SW 1271 (cell line): Measurements from ENCODE around the gene MYMX.

ENCODE experiments used
- DNase-seq, 2 experiments: peaks; one replicate each; lab custom pipeline; 2025; lab: John Stamatoyannopoulos, UW

MYMX gene

GRCh38 chr6:44250718-44251123 is 34.0 kb downstream of the MYMX start:
- no peak for DNase-seq

- DNase-seq: no peak
Observed at GRCh38 chr6:44251576-44252524, 35.1 kb downstream of the MYMX start.

- DNase-seq: peak; percentile 26 to 50
Observed at GRCh38 chr6:44253307-44254101, 36.8 kb downstream of the MYMX start.

- DNase-seq: no peak
Observed at GRCh38 chr6:44254191-44255104, 37.7 kb downstream of the MYMX start.

GRCh38 chr6:44255105-44255808 is 38.5 kb downstream of the MYMX start:
- DNase-seq: no peak

GRCh38 chr6:44255871-44256774 is 39.4 kb downstream of the MYMX start:
- no peak for DNase-seq

GRCh38 chr6:44256775-44257024 is 40.0 kb downstream of the MYMX start:
- no peak for DNase-seq

GRCh38 chr6:44257025-44257752 is 40.5 kb downstream of the MYMX start, which contains the start of gene SLC35B2:
TSS of gene SLC35B2 (minus strand) at chr6:44257528. CDS start at chr6:44257410, 118 bp downstream.
- DNase-seq: peak; percentile 51 to 82

- DNase-seq: no peak
Observed at GRCh38 chr6:44257753-44258324, 41.1 kb downstream of the MYMX start.

GRCh38 chr6:44258325-44258863 is 41.7 kb downstream of the MYMX start:
- DNase-seq: no peak

GRCh38 chr6:44258921-44259320 is 42.2 kb downstream of the MYMX start:
- DNase-seq: no peak

GRCh38 chr6:44260011-44260410 is 43.3 kb downstream of the MYMX start:
- DNase-seq: no peak

GRCh38 chr6:44260451-44261297 is 43.9 kb downstream of the MYMX start:
- no peak for DNase-seq

GRCh38 chr6:44261581-44261980 is 44.9 kb downstream of the MYMX start:
- DNase-seq: no peak

GRCh38 chr6:44262467-44263353 is 46.0 kb downstream of the MYMX start:
- no peak for DNase-seq

GRCh38 chr6:44263354-44264100 is 46.8 kb downstream of the MYMX start:
- peak in 1 of 2 experiments; percentile 35 for DNase-seq
